ENCODE measurements around the gene MKI67. TPM values are rescaled to one million over a fixed set of nuclear protein-coding genes. Genes with fewer than 3 reads are reported as not detected.

MKI67 gene
- total and polyA plus RNA-seq, 10 of the 15 experiments (the other 5 are each of a cell fraction or from before 2014, with no cell fraction given): 22.3 to 183 (median 82.9) TPM

DNA sequence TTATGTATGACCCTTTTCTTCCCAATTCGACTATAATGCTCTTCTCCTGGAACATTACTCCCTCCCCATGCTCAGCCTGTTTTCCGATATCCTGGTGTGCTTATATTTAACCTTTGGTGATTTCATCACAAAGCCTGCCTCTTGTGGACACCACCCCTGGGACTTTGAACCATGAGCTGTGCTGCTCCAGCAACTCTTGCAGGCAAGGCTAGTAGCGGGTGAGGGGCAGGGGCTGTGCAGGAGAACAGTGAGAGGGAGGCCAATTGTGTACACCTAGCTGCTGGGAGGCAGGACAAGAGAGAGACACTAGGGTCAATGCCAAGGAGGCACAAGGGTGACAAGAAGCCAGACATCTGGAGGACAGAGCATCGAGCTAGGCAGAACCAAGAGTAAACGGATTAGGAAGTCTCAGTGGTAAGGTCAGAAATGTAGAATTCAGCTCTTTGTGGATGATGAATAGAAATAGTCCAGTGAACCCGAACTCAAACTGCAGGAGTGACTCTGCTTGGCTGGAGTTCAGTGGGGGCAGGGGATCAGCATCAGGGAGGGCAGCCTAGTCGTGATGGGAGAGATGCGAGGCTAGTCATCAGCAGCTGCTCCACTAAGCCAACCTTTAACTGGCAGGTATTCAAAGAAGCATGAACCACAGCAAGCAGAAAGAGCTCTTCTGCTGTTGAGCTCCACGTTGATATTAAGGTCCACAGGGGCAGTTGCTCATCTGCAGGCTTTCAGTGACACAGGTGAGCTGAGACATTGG lies 31.0 kb upstream of the MKI67 start:
- Histone ChIP-seq H3K27me3 (replicated peaks in 1 of 2; ENCODE audit: control insufficient read depth in 2 of 2, insufficient read depth in 2 of 2, low read length in 1 of 2) (peaks cover 0 to 2% of the 10 kb centered on the region in 2 experiments; a peak in 3 of 4 replicates), H3K4me3 (no peak overlapping the region), H2AFZ (ENCODE audit: control insufficient read depth, low read depth, low read length) (no peak overlapping the region), H3K9me3 (replicated peaks; ENCODE audit: control insufficient read depth, insufficient read depth, low read length) (no peaks in the 10 kb centered on the region), H3K9ac (ENCODE audit: control insufficient read depth, insufficient read depth, low read length) (no peak overlapping the region), H3K4me2 (ENCODE audit: control insufficient read depth, insufficient read depth) (no peak overlapping the region), H3K4me1 (ENCODE audit: control insufficient read depth, insufficient read depth, low read length) (no peaks in the 10 kb centered on the region), H4K20me1 (ENCODE audit: control insufficient read depth, insufficient read depth) (no peaks in the 10 kb centered on the region), H3K36me3 (ENCODE audit: control insufficient read depth in 2 of 2, insufficient read depth in 2 of 2, low read length in 1 of 2) (no peaks in the 10 kb centered on the region), H3K27ac (ENCODE audit: control insufficient read depth, insufficient read depth) (no peak overlapping the region), H3K79me2 (ENCODE audit: control insufficient read depth, insufficient read depth, low read length) (no peaks in the 10 kb centered on the region)
- no peak for ATAC-seq
- intact Hi-C loops (cut with micrococcal nuclease; ENCODE audit: unreplicated experiment): loop anchor here (10.0 kb wide), 2 partner anchors 252 to 432 kb away; partner anchors contain the start of gene PTPRE
- CTCF ChIA-PET: interaction anchor here (1.1 kb wide), 1 partner anchor 79 kb away, joined by 3 read pairs; no protein-coding TSS in a partner anchor
- DNase-seq (ENCODE audit: low read depth, low spot score): no peak
- RAD21 ChIA-PET (ENCODE audit: unreplicated experiment): interaction anchor here (1.4 kb wide), 1 partner anchor 92 kb away, joined by 3 read pairs; no protein-coding TSS in a partner anchor
- no TSS peak for BruUV-seq (replicated peaks)
- FAIRE-seq: no peak
- TF ChIP-seq, protein P1, sequence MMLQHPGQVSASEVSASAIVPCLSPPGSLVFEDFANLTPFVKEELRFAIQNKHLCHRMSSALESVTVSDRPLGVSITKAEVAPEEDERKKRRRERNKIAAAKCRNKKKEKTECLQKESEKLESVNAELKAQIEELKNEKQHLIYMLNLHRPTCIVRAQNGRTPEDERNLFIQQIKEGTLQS (IDR thresholded peaks at IDR 0.05; ENCODE audit: borderline replicate concordance, extremely low read depth, low read depth, low read length): no peak
- TF ChIP-seq POLR2AphosphoS5 (IDR thresholded peaks at IDR 0.05; ENCODE audit: low read length) (no peak), KDM1A (IDR thresholded peaks at IDR 0.05; ENCODE audit: borderline replicate concordance) (no peak), JUNB (IDR thresholded peaks at IDR 0.05) (no peak), SRF (IDR thresholded peaks at IDR 0.05; ENCODE audit: low read depth in 2 of 2, low read length in 2 of 2) (no peak), NFXL1 (IDR thresholded peaks at IDR 0.05; ENCODE audit: borderline replicate concordance) (no peak), SREBF1 (IDR thresholded peaks at IDR 0.05; ENCODE audit: low read length) (no peak), MTA3 (IDR thresholded peaks at IDR 0.05; ENCODE audit: borderline replicate concordance, low read length) (no peak), MXI1 (IDR thresholded peaks at IDR 0.05; ENCODE audit: low read depth, low read length) (no peak), BRCA1 (IDR thresholded peaks at IDR 0.05; ENCODE audit: low read depth, low read length) (no peak), NFIC (IDR thresholded peaks at IDR 0.05; ENCODE audit: low read depth, low read length) (no peak)
- TF ChIP-seq, protein P2, sequence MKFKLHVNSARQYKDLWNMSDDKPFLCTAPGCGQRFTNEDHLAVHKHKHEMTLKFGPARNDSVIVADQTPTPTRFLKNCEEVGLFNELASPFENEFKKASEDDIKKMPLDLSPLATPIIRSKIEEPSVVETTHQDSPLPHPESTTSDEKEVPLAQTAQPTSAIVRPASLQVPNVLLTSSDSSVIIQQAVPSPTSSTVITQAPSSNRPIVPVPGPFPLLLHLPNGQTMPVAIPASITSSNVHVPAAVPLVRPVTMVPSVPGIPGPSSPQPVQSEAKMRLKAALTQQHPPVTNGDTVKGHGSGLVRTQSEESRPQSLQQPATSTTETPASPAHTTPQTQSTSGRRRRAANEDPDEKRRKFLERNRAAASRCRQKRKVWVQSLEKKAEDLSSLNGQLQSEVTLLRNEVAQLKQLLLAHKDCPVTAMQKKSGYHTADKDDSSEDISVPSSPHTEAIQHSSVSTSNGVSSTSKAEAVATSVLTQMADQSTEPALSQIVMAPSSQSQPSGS (IDR thresholded peaks at IDR 0.05; ENCODE audit: low read length): no peak
- TF ChIP-seq, protein P3, sequence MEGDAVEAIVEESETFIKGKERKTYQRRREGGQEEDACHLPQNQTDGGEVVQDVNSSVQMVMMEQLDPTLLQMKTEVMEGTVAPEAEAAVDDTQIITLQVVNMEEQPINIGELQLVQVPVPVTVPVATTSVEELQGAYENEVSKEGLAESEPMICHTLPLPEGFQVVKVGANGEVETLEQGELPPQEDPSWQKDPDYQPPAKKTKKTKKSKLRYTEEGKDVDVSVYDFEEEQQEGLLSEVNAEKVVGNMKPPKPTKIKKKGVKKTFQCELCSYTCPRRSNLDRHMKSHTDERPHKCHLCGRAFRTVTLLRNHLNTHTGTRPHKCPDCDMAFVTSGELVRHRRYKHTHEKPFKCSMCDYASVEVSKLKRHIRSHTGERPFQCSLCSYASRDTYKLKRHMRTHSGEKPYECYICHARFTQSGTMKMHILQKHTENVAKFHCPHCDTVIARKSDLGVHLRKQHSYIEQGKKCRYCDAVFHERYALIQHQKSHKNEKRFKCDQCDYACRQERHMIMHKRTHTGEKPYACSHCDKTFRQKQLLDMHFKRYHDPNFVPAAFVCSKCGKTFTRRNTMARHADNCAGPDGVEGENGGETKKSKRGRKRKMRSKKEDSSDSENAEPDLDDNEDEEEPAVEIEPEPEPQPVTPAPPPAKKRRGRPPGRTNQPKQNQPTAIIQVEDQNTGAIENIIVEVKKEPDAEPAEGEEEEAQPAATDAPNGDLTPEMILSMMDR (IDR thresholded peaks at IDR 0.05 in 2 of 3, conservative IDR thresholded peaks at IDR 0.05 in 1 of 3; ENCODE audit: control insufficient read depth in 2 of 3, extremely low read depth in 1 of 3, insufficient read depth in 1 of 3, low read depth in 3 of 3, low read length in 3 of 3): no peak
- POLR2A ChIA-PET: no interaction called here
- SMC1A ChIA-PET (ENCODE audit: uncharacterized antibody, unreplicated experiment): no interaction called here
- in situ Hi-C loops (cut with MboI): no loop called here
- WGBS (ENCODE audit: insufficient coverage, insufficient replicate concordance, low lambda C conversion rate, missing lambda C conversion rate): 22% methylated on average over 9 of the region's 9 CpGs
